CD4-positive, alpha-beta T cell (primary cell): ENCODE data around the gene SEMA5A. TPM values are rescaled to one million over a fixed set of nuclear protein-coding genes. Genes with fewer than 3 reads are reported as not detected.

ENCODE experiments used
- ATAC-seq: fragments of 200-7000 bp; cut with Tn5 transposase; one replicate; pipeline ENCODE4 v1.10.0; 2022; ENCODE audit warnings: mild to moderate bottlenecking; ENCODE audit not compliant: poor library complexity
- CTCF ChIA-PET: fragments of 350-600 bp; sonication (Branson Sonifier 250); formaldehyde crosslinking; loops from one replicate; lab custom pipeline; 2021; ENCODE audit warnings: antibody characterized with exemption, inconsistent platforms; lab: Charles Lee
- POLR2A ChIA-PET: fragments of 350-600 bp; sonication (Branson Sonifier 250); formaldehyde crosslinking; loops from one replicate; lab custom pipeline; 2021; ENCODE audit warnings: antibody characterized with exemption, inconsistent platforms; lab: Charles Lee
- DNase-seq, 14 experiments: peaks; one replicate each; pipeline ENCODE4 v3.0.0-alpha.2; 2013 to 2020; ENCODE audit warnings: mixed read lengths in 2 of 14
- H3K27ac ChIP-seq, 2 donors: one replicate each; pipeline versions ENCODE4 v1.5.1 to v1.7.0; 2013; ENCODE audit warnings: low read length in 2 of 2, low read depth in 1 of 2, mild to moderate bottlenecking in 1 of 2
- H3K27me3 ChIP-seq, 2 experiments: 1 replicate in 1 of 2; 2 replicates in 1 of 2; pipeline versions ENCODE4 v1.6.1 to v1.7.0; 2013; ENCODE audit warnings: low read length in 2 of 2, control low read depth in 1 of 2, mild to moderate bottlenecking in 1 of 2, moderate library complexity in 1 of 2; ENCODE audit not compliant: insufficient read depth in 2 of 2, control insufficient read depth in 1 of 2
- H3K36me3 ChIP-seq: one replicate; pipeline ENCODE4 v1.6.1; 2013; ENCODE audit warnings: low read length, control low read depth; ENCODE audit not compliant: insufficient read depth
- H3K4me1 ChIP-seq: one replicate; pipeline ENCODE4 v1.6.1; 2013; ENCODE audit warnings: low read length, control low read depth; ENCODE audit not compliant: insufficient read depth
- H3K4me3 ChIP-seq: one replicate; pipeline ENCODE4 v1.5.1; 2013; ENCODE audit warnings: mild to moderate bottlenecking, low read length, moderate library complexity
- H3K9me3 ChIP-seq, 2 experiments: 1 replicate in 1 of 2; 2 replicates in 1 of 2; pipeline versions ENCODE4 v1.6.1 to v1.7.0; 2013; ENCODE audit warnings: low read length in 2 of 2, mild to moderate bottlenecking in 2 of 2, control low read depth in 1 of 2, moderate library complexity in 1 of 2; ENCODE audit not compliant: control insufficient read depth in 1 of 2, insufficient read depth in 1 of 2
- H3K27ac Mint-ChIP-seq: one replicate; pipeline ENCODE4 v1.8.0; 2020; ENCODE audit warnings: mixed read lengths
- H3K27me3 Mint-ChIP-seq: one replicate; pipeline ENCODE4 v1.8.0; 2021; ENCODE audit warnings: mixed read lengths
- H3K36me3 Mint-ChIP-seq: one replicate; pipeline ENCODE4 v1.8.0; 2021; ENCODE audit warnings: low read depth, mixed read lengths
- H3K4me1 Mint-ChIP-seq: one replicate; pipeline ENCODE4 v1.8.0; 2021; ENCODE audit warnings: low read depth, mixed read lengths
- H3K4me3 Mint-ChIP-seq: one replicate; pipeline ENCODE4 v1.8.0; 2020; ENCODE audit warnings: mild to moderate bottlenecking, mixed read lengths
- H3K9me3 Mint-ChIP-seq: one replicate; pipeline ENCODE4 v1.8.0; 2020; ENCODE audit warnings: mixed read lengths
- CTCF ChIP-seq: fragments of 200-600 bp; IDR thresholded peaks from one replicate; pipeline ENCODE4 v1.8.0; 2022; ENCODE audit warnings: antibody characterized with exemption, mild to moderate bottlenecking
- intact Hi-C, 2 experiments: fragments of 100-400 bp; cut with DNase I in 1 of 2; cut with micrococcal nuclease in 1 of 2; formaldehyde crosslinking; loops; one replicate each; pipeline versions ENCODE4 v1.15.1 to v1.9.0; 2023 to 2025; cut with DNase I, micrococcal nuclease
- total RNA-seq, 174 experiments: library from RNA in 2 of 174; stranded (reverse) in 2 of 174; gene quantifications; one replicate each; pipeline ENCODE4 v1.2.3 and lab custom pipeline; 2021 to 2026

SEMA5A gene
- total RNA-seq, 2 experiments from 2014 or later, result 2.0 to 2.9 TPM

GRCh38 chr5:9573796-9574195, 27.9 kb upstream of the SEMA5A start:
- Histone ChIP-seq H3K36me3 (no peaks in the 10 kb centered on the region), H3K4me3 (no peak overlapping the region), H3K27me3 (no peaks in the 10 kb centered on the region), H3K4me1 (no peaks in the 10 kb centered on the region), H3K27ac (no peak overlapping the region), H3K9me3 (peaks cover 0 to 3% of the 10 kb centered on the region in 2 experiments)
- ChIA-PET CTCF (no interaction called here), POLR2A (no interaction called here)
- Mint-ChIP-seq H3K27me3 (peaks cover 2% of the 10 kb centered on the region), H3K9me3 (no peaks in the 10 kb centered on the region), H3K4me3 (no peak overlapping the region), H3K36me3 (no peaks in the 10 kb centered on the region), H3K4me1 (no peaks in the 10 kb centered on the region), H3K27ac (no peak overlapping the region)
- DNase-seq (no peak), ATAC-seq (no peak)
- intact Hi-C loops, result no loop called here
- TF ChIP-seq CTCF, result no peak

GRCh38 chr5:9572246-9572645, 26.4 kb upstream of the SEMA5A start:
- H3K9me3 Mint-ChIP-seq, result no peaks in the 10 kb centered on the region
- H3K4me1 ChIP-seq, result no peaks in the 10 kb centered on the region
- TF ChIP-seq CTCF, result no peak
- H3K27me3 ChIP-seq, result no peaks in the 10 kb centered on the region
- H3K36me3 ChIP-seq, result no peaks in the 10 kb centered on the region
- no peaks in the 10 kb centered on the region for H3K4me1 Mint-ChIP-seq
- no peak overlapping the region for H3K27ac Mint-ChIP-seq
- H3K36me3 Mint-ChIP-seq, result no peaks in the 10 kb centered on the region
- intact Hi-C loops, result no loop called here
- ChIA-PET POLR2A (no interaction called here), CTCF (no interaction called here)
- ATAC-seq, result no peak
- no peak overlapping the region for H3K4me3 Mint-ChIP-seq
- no peaks in the 10 kb centered on the region for H3K9me3 ChIP-seq
- H3K27ac ChIP-seq, result no peak overlapping the region
- H3K4me3 ChIP-seq, result no peak overlapping the region
- peaks cover 3% of the 10 kb centered on the region for H3K27me3 Mint-ChIP-seq
- no peak for DNase-seq

GRCh38 chr5:9570876-9571275, 25.0 kb upstream of the SEMA5A start:
- H3K36me3 ChIP-seq, result no peaks in the 10 kb centered on the region
- Mint-ChIP-seq H3K4me1 (no peaks in the 10 kb centered on the region), H3K4me3 (no peak overlapping the region), H3K27me3 (peaks cover 3% of the 10 kb centered on the region), H3K27ac (no peak overlapping the region), H3K9me3 (peaks cover under 1% of the 10 kb centered on the region), H3K36me3 (no peaks in the 10 kb centered on the region)
- H3K4me1 ChIP-seq, result no peaks in the 10 kb centered on the region
- no peak for ATAC-seq
- no peak overlapping the region for H3K4me3 ChIP-seq
- H3K27ac ChIP-seq, result no peak overlapping the region
- intact Hi-C loops, result no loop called here
- TF ChIP-seq CTCF, result no peak
- POLR2A ChIA-PET, result no interaction called here
- H3K27me3 ChIP-seq, result no peaks in the 10 kb centered on the region
- H3K9me3 ChIP-seq, result peaks cover 0 to 4% of the 10 kb centered on the region in 2 experiments
- no peak for DNase-seq
- CTCF ChIA-PET, result no interaction called here
